GM04503 (cell line): ENCODE results near the gene AGBL3.
"Not testable (repeated sequence)": the region's sequence is repeated elsewhere in the genome, so short reads cannot be mapped to it uniquely, and the experiment has no call there.

Source experiments
- DNase-seq: peaks from one replicate; pipeline ENCODE4 v3.0.0-alpha.2; 2012; ENCODE audit warnings: low read depth

The AGBL3 gene

DNA sequence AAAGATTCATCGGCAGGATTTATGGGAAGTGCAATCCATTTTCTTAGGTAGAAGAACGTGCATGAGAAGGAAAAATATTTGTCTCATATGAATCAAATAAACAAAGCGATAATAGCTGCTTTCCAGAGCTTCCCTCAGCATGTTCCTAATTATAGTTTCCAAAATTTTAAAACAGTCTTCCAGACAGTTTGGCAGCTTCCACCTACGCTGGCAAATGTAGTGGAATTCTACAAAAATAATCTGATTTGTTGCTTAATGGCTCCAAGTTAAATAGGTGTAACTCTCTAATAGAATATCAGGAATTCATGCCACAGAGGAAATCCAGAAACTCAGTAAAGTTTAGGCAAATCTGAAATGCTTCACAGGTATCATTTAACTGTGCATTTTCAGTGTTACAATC is 23.3 kb upstream of the AGBL3 start:
- DNase-seq = no peak

DNA sequence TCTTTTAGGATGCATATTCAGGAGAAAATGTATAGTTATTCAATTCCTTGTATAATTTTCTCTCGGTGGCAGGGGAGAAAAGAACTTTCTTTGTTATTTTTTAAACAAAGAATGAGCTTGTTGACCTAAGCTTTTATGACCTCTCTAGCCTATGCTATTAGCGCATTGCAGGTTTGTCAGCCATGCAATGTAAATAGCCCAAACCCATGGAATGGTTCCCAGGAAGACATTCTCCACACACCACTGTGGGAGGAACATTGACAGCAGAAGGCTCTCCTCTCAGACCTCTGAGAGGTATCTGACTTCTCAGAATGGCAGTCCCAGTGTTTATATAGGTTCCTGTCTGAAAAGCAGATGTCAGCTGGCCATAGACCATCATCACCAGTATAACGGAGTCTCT is 19.6 kb upstream of the AGBL3 start:
- no peak for DNase-seq

DNA sequence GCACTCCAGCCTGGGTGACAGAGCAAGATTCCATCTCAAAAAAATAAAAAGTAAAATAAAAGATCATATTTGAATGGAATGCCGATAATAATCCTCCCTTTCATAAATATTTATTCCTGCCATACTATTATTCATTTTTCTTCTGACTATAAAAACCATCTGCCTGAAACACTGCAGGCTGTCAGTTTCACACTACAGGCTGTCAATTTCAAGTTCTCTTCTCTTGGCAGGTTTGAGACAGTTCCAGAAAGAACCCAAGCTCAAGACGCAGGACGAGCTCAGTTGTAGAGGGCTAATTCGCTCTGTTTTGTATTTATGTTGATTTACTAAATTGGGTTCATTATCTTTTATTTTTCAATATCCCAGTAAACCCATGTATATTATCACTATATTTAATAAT is 18.2 kb upstream of the AGBL3 start:
- no peak for DNase-seq

DNA sequence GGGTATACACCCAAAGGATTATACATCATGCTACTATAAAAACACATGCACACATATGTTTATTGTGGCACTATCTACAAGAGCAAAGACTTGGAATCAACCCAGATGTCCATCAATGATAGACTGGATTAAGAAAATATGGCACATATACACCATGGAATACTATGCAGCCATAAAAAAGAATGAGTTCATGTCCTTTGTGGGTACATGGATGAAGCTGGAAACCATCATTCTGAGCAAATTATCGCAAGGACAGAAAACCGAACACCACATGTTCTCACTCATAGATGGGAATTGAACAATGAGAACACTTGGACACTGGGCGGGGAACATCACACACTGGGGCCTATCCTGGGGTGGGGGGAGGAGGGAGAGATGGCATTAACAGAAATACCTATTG is 4.7 kb upstream of the AGBL3 start:
- not testable (repeated sequence) for DNase-seq

DNA sequence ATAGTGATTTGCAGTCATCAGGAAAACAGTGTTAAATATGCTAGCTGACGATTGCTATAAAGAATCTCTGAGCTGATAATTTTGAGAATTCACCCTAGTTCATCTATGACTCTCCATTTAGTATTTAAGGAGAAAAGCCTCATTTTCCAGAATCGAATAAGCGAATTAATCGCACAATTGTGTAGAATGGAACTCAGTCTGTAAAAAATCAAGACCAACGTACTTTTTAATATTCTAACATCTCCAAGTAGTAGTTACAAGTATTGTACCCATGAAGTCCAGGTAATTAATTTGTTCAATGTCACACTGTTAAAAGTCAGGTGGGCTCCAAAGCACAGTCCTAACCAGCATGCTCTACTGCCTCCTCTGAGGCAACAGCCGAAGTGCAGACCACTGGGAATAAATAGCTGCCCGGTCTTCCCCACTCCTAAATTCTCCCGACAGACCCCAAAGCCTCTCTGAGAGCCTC is 380 bp upstream of the AGBL3 start:
- no peak for DNase-seq

- no peak for DNase-seq
These were observed 1.9 kb downstream of the AGBL3 start for GRCh38 chr7:134988161-134988560.

DNA sequence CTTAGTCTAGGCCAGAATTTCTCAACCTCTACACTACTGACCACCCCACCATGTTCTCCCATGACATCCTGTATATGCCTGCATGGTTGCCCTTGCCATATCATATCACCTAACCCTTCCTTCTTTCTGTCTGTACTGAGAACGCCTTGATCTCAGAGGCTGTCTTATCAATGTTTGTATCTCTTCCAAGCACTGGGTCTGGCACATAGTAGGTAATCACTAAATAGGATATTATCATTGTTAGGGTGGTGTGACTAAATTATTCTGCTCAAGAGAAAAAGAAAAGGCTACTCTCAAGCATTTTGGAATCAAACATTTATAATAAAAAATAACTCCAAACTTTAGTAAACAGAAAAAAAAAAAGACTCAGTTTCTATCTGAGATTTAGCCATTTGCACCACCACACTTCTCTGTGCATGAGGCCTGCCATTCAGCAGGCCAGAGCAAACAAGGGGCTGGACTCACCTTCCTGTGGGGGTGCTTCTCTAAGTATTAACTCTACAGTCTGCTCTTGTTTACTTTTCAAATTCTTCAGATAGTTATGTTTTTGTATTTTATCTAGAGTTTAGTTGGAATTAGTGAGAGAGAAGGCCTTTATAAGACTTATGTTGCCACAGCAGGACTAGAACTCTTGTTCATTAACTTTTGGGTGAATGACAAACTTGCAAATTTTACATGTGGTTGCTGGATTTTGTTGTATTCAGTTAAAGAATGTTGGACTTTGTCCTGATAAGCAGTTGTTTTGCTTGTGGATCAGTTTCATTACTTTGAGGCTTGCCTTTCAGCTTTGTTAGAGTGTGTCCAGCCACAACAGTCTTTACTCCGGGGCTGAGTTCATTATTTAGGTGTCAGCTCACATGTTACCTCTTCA is 5.4 kb downstream of the AGBL3 start:
- no peak for DNase-seq

DNA sequence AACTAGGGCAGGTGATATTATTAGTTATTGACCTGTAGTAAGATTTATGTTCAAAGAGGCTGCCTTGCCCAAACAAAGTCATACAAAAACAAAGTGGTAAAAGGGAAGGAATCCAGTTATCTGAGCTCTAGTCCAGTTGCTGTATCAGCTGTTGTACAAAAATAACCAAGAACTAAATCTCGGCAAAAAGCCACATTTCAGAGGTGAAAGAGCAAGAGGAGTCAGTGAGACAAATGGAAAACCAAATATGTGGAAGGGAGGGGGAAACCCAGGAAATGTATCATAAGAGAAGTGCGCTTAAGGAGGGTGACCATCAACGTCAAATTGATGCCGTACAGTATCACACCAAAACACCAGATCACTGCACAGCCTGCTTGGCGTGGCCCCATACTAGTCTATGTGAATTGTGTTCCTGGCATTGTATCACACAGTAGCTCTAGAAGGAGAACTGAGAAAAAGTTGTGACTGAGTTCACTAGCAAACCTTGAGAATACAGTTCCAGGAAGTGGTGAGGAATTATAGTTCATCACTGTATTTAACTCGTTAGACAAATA is 6.4 kb downstream of the AGBL3 start:
- no peak for DNase-seq

DNA sequence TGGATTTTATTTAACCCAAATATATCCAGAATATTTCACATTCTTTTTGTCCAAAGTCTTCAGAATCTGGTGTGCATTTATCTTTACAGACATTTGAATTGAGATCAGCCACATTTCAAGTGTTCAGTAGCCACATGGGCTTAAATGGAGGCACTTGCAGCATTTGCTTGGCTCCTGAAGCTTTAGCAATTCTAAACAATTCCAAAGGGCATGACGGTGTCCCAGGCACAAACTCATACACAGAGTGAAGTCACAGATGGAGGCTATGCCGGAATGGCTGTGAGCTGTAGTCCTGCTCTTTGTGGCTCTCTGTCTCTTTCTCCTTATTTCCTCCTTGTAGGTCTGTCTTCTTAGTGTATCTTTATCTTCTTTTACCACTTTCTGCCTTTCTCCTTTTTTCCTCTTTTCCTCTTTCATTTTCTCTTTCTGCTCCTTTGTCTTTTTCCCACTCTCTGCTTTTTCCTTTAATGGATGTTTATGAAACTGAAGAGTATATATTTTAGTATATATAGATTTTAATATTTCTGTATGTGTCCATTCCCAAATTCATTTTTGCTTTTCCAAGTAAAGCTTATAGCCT is 7.7 kb downstream of the AGBL3 start:
- no peak for DNase-seq

DNA sequence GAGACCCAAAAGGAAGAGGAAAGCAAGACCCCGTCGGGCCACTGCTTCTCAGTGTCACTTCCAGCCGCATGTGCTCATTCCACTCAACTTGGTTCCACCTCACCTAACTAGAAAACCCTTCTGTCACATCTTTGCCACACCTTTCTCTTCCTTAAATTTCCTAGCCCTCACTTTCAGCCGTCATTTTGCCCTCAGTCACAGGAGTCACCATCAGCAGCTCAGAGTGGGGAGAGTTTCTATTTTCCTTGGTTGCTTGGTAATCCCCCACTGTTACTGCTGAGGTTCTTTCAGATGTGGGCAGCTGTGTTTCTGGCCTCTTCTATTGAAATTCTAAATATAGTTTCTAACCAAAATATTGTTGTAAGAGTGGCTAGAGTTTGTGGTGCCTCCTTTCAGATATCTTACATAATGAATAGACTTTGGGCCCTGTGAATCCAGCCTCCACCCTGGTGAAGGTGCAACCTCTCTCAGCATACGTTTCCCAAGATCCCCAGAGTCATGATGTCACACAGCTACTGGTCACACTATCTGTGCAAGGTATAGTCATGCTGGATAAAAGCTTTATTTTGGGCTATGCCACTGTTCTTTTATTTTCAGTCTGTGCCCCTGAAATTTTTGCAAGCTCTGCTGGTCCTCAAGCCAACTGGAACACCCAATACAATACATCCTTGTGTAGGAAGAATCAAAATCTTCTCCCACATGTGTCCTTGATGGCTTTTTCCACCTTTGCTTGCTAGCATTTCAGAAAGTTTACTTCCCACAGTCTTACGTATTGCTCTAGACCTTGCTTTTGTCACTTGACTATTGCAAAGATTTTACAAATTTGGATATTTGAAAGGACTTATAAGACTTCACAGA is 9.2 kb downstream of the AGBL3 start:
- DNase-seq = no peak

GRCh38 chr7:134996097-134996550 is 9.8 kb downstream of the AGBL3 start:
- DNase-seq = no peak

DNA sequence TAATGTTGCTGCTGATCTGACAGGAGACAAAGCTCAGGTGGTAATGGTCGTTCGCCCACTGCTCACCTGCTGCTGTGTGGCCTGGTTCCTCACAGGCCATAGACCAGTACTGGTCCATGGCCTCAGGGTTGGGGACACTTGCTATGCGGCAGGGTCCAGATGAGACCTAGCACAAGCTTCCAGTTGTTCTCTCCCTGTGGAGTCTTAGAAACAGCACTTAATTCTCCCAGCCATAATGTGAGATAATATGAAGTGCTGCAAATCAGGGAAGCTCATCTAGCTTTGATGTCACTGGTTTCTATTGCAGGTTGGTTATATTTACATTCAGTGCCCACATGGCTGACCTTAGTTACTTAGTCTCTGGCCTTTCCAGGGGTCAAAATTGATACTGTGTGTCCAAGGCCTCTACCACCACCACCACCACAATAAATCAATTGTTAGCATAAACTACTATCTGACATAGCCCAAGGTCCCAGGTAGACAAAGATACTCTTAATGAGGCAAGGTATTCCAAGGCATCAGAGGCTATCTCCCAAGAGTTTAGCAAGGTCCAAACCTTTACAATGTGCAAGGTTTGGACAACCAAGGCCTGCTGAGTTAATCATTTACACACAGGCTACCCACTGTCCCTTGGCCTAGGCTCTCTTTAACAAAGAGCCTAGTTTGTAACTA is 11.0 kb downstream of the AGBL3 start:
- no peak for DNase-seq

- no peak for DNase-seq
These were observed 12.8 kb downstream of the AGBL3 start for GRCh38 chr7:134999136-134999535.

- no peak for DNase-seq
These were observed 15.3 kb downstream of the AGBL3 start for GRCh38 chr7:135001390-135002165.

DNA sequence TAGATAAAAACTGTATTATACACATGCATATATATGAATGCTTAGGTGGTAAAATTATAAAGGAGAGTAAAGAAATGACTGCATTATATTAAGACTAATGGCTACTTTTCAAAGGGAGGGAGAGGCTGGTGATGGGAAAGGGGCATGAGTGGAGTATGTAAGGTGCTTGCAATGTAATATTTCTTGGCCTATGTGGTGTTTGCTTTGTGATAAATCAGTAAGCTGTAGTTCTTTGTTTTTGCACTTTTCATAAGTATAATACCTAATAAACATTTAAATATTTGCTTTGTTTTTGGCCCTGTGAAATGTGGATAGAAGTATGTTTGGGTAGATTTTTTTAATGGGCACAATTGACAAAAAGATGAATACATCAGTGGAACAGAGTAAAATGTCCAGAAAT is 25.9 kb downstream of the AGBL3 start:
- no peak for DNase-seq

DNA sequence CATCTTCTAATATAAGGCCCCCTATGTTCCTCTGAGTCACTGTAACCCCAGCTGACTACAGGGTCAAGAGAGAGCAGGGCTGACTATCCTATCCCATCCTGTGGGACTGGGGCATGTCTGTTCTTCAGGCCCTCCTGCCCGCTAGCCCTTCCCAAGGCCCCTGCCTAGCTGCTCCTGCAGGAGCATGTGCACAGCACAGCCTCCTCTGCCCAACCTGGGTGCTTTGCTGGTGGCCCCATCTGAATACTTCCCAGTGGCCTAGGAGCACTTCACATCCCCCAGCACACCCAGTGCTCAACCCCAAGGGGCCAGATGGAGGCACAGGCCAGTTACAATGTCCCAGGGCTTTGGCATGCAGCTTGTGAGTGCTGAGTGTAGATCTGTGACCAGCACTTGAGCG is 37.3 kb downstream of the AGBL3 start:
- DNase-seq = no peak

DNA sequence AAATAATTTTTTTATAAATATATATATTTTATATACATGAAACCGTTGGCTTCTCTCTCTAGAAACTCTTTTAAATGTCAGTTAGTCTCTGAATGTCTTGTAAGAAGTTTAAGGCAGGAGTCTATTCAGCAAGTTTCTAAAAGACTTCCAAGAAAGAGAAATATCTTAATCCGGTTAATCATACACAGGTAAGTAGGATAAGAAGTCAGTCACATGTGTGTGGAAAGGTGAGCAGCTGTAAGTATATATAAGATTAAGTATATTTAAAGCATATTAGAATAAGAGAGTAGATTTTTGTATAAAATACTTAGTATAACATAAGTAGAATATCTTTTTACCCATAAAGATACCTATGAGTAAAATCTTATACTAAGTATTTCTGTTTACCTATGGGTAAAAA is 48.9 kb downstream of the AGBL3 start:
- DNase-seq = no peak

DNA sequence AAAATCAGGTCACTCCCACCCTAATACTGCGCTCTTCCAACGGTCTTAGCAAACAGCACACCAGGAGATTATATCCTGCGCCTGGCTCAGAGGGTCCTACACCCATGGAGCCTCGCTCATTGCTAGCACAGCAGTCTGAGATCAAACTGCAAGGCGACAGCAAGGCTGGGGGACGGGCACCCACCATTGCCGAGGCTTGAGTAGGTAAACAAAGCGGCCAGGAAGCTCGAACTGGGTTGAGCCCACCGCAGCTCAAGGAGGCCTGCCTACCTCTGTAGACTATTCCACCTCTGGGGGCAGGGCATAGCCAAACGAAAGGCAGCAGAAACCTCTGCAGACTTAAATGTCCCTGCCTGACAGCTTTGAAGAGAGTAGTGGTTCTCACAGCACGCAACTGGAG is 80.7 kb downstream of the AGBL3 start:
- DNase-seq = not testable (repeated sequence)

DNA sequence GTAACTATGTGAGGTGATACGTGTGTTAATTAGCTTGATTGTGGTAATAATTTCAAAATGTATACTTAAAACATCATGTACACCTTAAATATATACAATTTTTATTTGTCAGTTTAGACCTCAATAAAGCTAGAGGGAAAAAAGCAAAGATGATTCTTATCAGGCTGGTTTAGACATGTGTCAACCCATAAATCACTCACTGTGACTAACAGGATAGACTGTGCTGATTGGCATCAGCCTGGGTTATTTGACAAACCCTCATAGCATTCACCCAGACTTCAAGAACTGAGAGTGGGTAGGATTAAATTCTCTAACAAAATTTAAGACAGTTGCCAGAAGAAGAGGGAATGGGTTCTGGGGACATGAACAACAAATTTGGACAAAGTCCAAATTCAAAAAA is 87.8 kb downstream of the AGBL3 start:
- DNase-seq = no peak

DNA sequence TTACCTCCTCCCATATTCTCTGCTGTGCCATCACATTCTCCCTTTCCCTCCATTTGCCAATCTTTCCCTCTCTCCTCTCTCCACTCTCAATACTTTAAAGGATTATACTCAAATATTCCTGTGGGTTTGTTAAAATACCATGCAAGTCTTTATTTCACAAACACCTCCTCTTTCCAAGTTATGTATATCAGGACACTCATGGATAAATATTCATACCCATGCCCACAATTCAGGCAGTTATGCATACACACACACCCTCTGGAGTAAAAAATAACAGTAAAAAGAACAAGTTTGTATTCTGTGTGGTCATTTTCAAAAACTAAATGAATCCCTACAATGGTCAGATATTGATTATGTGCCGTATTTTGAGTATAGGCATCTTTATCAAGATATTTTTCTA is 88.2 kb downstream of the AGBL3 start:
- DNase-seq = no peak

GRCh38 chr7:135075716-135076115 is 89.4 kb downstream of the AGBL3 start:
- no peak for DNase-seq
